ENCODE data around the gene LRRIQ3. TPM values are rescaled to one million over a fixed set of nuclear protein-coding genes. Genes with fewer than 3 reads are reported as not detected.

LRRIQ3 gene
- total RNA-seq, 2 experiments from 2014 or later, result 0.08 to 0.25 TPM

DNA sequence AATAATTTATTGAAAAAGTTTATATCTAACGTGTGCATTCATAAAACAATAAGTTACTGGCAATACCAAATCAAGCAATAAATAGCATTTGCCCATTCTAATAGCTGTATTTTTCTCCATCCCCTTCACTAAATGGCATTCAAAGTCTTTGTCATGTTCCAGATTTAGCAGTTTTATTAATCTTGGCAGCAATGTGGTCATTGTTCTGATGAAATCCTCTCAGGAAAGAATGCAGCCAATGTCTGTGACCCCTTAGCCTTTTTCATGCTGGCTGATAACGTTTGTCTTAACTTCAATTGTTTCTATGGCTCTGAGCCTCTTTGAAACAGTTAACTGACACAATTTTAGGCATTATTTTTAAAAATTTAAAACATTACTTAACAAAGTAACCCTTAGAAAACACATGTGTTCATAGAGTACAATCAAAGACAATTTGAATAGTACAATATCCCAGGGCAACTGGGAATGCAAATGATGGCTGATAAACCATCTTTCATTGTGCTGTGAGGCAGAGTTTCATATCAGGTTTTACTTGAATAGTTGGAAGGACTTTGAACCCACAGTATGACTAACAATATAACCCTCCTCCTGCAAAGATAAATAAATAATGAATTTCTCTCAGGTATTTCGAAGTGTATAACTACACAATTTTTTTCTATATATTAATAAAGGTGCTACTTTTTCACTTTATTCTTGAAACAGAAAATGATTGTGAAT lies 217.5 kb downstream of the LRRIQ3 start:
- Histone ChIP-seq H3K4me3 (ENCODE audit: low read length) (no peak overlapping the region), H3K9me3 (ENCODE audit: control insufficient read depth in 1 of 2, insufficient read depth in 1 of 2, low read length in 2 of 2) (no peaks in the 10 kb centered on the region), H3K36me3 (ENCODE audit: insufficient read depth, low read length) (no peaks in the 10 kb centered on the region), H3K4me1 (ENCODE audit: insufficient read depth, low read length) (no peaks in the 10 kb centered on the region), H3K27ac (ENCODE audit: low read depth in 1 of 2, low read length in 2 of 2) (no peak overlapping the region), H3K27me3 (ENCODE audit: control insufficient read depth in 1 of 2, insufficient read depth in 2 of 2, low read length in 2 of 2) (no peaks in the 10 kb centered on the region)
- TF ChIP-seq, protein P1, sequence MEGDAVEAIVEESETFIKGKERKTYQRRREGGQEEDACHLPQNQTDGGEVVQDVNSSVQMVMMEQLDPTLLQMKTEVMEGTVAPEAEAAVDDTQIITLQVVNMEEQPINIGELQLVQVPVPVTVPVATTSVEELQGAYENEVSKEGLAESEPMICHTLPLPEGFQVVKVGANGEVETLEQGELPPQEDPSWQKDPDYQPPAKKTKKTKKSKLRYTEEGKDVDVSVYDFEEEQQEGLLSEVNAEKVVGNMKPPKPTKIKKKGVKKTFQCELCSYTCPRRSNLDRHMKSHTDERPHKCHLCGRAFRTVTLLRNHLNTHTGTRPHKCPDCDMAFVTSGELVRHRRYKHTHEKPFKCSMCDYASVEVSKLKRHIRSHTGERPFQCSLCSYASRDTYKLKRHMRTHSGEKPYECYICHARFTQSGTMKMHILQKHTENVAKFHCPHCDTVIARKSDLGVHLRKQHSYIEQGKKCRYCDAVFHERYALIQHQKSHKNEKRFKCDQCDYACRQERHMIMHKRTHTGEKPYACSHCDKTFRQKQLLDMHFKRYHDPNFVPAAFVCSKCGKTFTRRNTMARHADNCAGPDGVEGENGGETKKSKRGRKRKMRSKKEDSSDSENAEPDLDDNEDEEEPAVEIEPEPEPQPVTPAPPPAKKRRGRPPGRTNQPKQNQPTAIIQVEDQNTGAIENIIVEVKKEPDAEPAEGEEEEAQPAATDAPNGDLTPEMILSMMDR (IDR thresholded peaks at IDR 0.05), result no peak
- H3K27me3 Mint-ChIP-seq, result no peaks in the 10 kb centered on the region
- intact Hi-C loops (cut with DNase I, micrococcal nuclease), result no loop called here
- no peak overlapping the region for H3K27ac Mint-ChIP-seq
- no peaks in the 10 kb centered on the region for H3K36me3 Mint-ChIP-seq (ENCODE audit: low read depth)
- POLR2A ChIA-PET, result no interaction called here
- ATAC-seq (ENCODE audit: poor library complexity), result no peak
- H3K4me3 Mint-ChIP-seq, result no peak overlapping the region
- CTCF ChIA-PET, result no interaction called here
- DNase-seq, result no peak
- H3K4me1 Mint-ChIP-seq (ENCODE audit: low read depth), result no peaks in the 10 kb centered on the region
- peaks cover 2% of the 10 kb centered on the region for H3K9me3 Mint-ChIP-seq

DNA sequence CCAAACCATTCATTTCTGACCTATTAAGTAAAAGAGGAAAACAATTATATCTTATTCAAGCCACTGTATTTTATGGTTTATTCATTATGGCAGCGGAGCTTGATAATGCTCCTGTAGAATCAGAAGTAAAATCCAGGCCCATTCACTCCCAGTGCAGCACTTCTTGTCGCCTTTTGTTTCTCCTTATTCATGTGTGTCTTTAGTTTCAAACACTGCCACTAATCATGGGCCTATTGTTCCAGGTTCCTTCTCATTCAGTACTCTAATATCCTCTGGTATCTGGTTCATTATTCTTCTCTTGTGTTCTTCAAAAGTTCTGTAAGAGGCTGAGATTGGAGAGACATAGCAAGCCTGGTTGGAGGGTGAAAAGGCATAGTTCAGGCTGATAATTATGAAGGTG lies 218.3 kb downstream of the LRRIQ3 start:
- Histone ChIP-seq H3K36me3 (ENCODE audit: insufficient read depth, low read length) (no peaks in the 10 kb centered on the region), H3K27ac (ENCODE audit: low read depth in 1 of 2, low read length in 2 of 2) (no peak overlapping the region), H3K27me3 (ENCODE audit: control insufficient read depth in 1 of 2, insufficient read depth in 2 of 2, low read length in 2 of 2) (no peaks in the 10 kb centered on the region), H3K4me3 (ENCODE audit: low read length) (no peak overlapping the region), H3K4me1 (ENCODE audit: insufficient read depth, low read length) (no peaks in the 10 kb centered on the region), H3K9me3 (ENCODE audit: control insufficient read depth in 1 of 2, insufficient read depth in 1 of 2, low read length in 2 of 2) (no peaks in the 10 kb centered on the region)
- H3K4me3 Mint-ChIP-seq, result no peak overlapping the region
- H3K9me3 Mint-ChIP-seq, result peaks cover 2% of the 10 kb centered on the region
- DNase-seq, result no peak
- H3K4me1 Mint-ChIP-seq (ENCODE audit: low read depth), result no peaks in the 10 kb centered on the region
- no peaks in the 10 kb centered on the region for H3K36me3 Mint-ChIP-seq (ENCODE audit: low read depth)
- TF ChIP-seq, protein P1 (IDR thresholded peaks at IDR 0.05), result no peak
- POLR2A ChIA-PET, result no interaction called here
- H3K27ac Mint-ChIP-seq, result no peak overlapping the region
- CTCF ChIA-PET, result no interaction called here
- no peak for ATAC-seq (ENCODE audit: poor library complexity)
- intact Hi-C loops (cut with DNase I, micrococcal nuclease), result no loop called here
- no peaks in the 10 kb centered on the region for H3K27me3 Mint-ChIP-seq

DNA sequence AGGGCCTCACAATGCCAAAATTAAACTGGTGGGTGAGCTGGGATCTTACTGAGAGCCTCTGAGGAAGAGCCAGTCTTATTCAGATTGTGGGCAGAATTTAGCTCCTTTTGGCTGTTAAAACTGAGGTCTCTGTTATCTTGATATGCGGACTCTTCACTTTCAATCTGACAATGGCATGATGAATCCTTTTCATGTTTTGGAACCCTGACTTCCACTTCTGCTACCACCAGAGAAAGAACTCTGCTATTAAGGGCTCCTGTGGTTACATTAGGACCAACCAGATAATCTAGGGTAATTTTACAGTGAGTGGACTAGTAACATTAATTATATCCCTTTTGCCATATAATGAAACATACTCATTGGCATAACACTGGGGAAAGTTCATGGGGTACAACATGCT lies 219.0 kb downstream of the LRRIQ3 start:
- Mint-ChIP-seq H3K4me3 (no peak overlapping the region), H3K27me3 (no peaks in the 10 kb centered on the region), H3K9me3 (peaks cover 2% of the 10 kb centered on the region), H3K4me1 (ENCODE audit: low read depth) (no peaks in the 10 kb centered on the region), H3K36me3 (ENCODE audit: low read depth) (no peaks in the 10 kb centered on the region), H3K27ac (no peak overlapping the region)
- TF ChIP-seq, protein P1 (IDR thresholded peaks at IDR 0.05), result no peak
- no peak overlapping the region for H3K27ac ChIP-seq (ENCODE audit: low read depth in 1 of 2, low read length in 2 of 2)
- POLR2A ChIA-PET, result no interaction called here
- H3K4me1 ChIP-seq (ENCODE audit: insufficient read depth, low read length), result no peaks in the 10 kb centered on the region
- ATAC-seq (ENCODE audit: poor library complexity), result no peak
- no peak for DNase-seq
- H3K4me3 ChIP-seq (ENCODE audit: low read length), result no peak overlapping the region
- CTCF ChIA-PET, result no interaction called here
- intact Hi-C loops (cut with DNase I, micrococcal nuclease), result no loop called here
- H3K36me3 ChIP-seq (ENCODE audit: insufficient read depth, low read length), result no peaks in the 10 kb centered on the region
- no peaks in the 10 kb centered on the region for H3K27me3 ChIP-seq (ENCODE audit: control insufficient read depth in 1 of 2, insufficient read depth in 2 of 2, low read length in 2 of 2)
- no peaks in the 10 kb centered on the region for H3K9me3 ChIP-seq (ENCODE audit: control insufficient read depth in 1 of 2, insufficient read depth in 1 of 2, low read length in 2 of 2)

Other genes starting within 250 kb of the LRRIQ3 start
- gene FPGT, start 66 bp upstream of the LRRIQ3 start, total RNA-seq, result 1 to 10 TPM; 3.0 to 4.5 TPM
- gene TNNI3K, start 37.2 kb upstream of the LRRIQ3 start, total RNA-seq, result 1 to 10 TPM in 1 of 2 experiments, under 1 TPM in 1; 0.60 to 1.0 TPM

Measured in CD4-positive, alpha-beta T cell (primary cell).